22Rv1 (cell line): ENCODE measurements around the gene MYL7.

Source experiments
- CTCF ChIP-seq: fragments of 450-650 bp; IDR thresholded peaks from 2 replicates; pipeline ENCODE4 v1.5.1; 2017; ENCODE audit warnings: mild to moderate bottlenecking
- ZFX ChIP-seq: fragments of 450-650 bp; IDR thresholded peaks from 2 replicates; pipeline ENCODE4 v1.6.1; 2017; ENCODE audit warnings: antibody characterized with exemption, borderline replicate concordance

GRCh38 chr7:44104860-44105771 is 36.0 kb downstream of the MYL7 start:
- no peak for TF ChIP-seq CTCF
- TF ChIP-seq ZFX = no peak
